Gastrocnemius medialis (tissue), 4 donors: ENCODE measurements around the gene FYCO1. TPM values are rescaled to one million over a fixed set of nuclear protein-coding genes. Genes with fewer than 3 reads are reported as not detected.

Experiments used
- ATAC-seq, 2 donors: fragments of 150-250 bp; one replicate each; pipeline ENCODE4 v1.9.1; 2016
- DNase-seq, 2 donors: peaks; one replicate each; pipeline ENCODE4 v3.0.0-alpha.2; 2019
- H3K27ac ChIP-seq, 4 donors: fragments of 200-600 bp; sonication (generic); 1 replicate in 1 of 4; 2 replicates in 3 of 4; pipeline ENCODE4 v1.5.1; 2016 to 2018; ENCODE audit warnings: mild to moderate bottlenecking in 2 of 4, moderate library complexity in 1 of 4
- H3K27me3 ChIP-seq, 3 donors: fragments of 200-600 bp; sonication (generic) in 2 of 3; 1 replicate in 1 of 3; 2 replicates in 2 of 3; pipeline versions ENCODE4 v1.5.1 to v1.6.0; 2016 to 2019; ENCODE audit warnings: mild to moderate bottlenecking in 1 of 3, moderate library complexity in 1 of 3
- H3K36me3 ChIP-seq, 2 donors: fragments of 200-600 bp; sonication (generic) in 1 of 2; one replicate each; pipeline ENCODE4 v1.5.1; 2017 to 2018
- H3K4me1 ChIP-seq, 2 donors: fragments of 200-600 bp; sonication (generic) in 1 of 2; one replicate each; pipeline ENCODE4 v1.5.1; 2016 to 2017; ENCODE audit warnings: mild to moderate bottlenecking in 2 of 2
- H3K4me3 ChIP-seq, 4 donors: fragments of 200-600 bp; sonication (generic) in 3 of 4; 1 replicate in 1 of 4; 2 replicates in 3 of 4; pipeline ENCODE4 v1.5.1; 2016 to 2019; ENCODE audit warnings: mild to moderate bottlenecking in 2 of 4
- H3K9me3 ChIP-seq, 3 donors: fragments of 200-600 bp; sonication (generic) in 2 of 3; 1 replicate in 1 of 3; 2 replicates in 2 of 3; pipeline ENCODE4 v1.5.1; 2016 to 2019
- POLR2A ChIP-seq, 2 donors: fragments of 450-650 bp; IDR thresholded peaks; one replicate each; pipeline ENCODE4 v1.6.1; 2017; ENCODE audit warnings: antibody characterized with exemption in 2 of 2, mild to moderate bottlenecking in 2 of 2, moderate library complexity in 2 of 2
- in situ Hi-C, 4 donors: fragments of 200-750 bp; cut with MboI; loops; one replicate each; pipeline versions ENCODE4 v1.15.0 to v1.8.0; 2017; ENCODE audit warnings: low sequenced_read_pairs in 4 of 4
- intact Hi-C: fragments of 100-400 bp; cut with DNase I; formaldehyde crosslinking; loops from one replicate; pipeline ENCODE4 v1.15.1; 2023; ENCODE audit warnings: low total_unique reads
- total RNA-seq, 4 donors: library from RNA; depleted of rRNA; stranded (reverse); fragments of >200 nt; gene quantifications; one replicate each; pipeline versions ENCODE4 v1.1.0 to v1.2.3, GENCODE V29; 2016
- TF ChIP-seq, protein P1 (sequence below), 5 experiments: fragments of 450-650 bp in 3 of 5; fragments of 200-600 bp in 2 of 5; sonication (generic) in 2 of 5; IDR thresholded peaks in 4 of 5; conservative IDR thresholded peaks in 1 of 5; 1 replicate in 4 of 5; 2 replicates in 1 of 5; pipeline ENCODE4 v1.5.1; 2016 to 2019; ENCODE audit warnings: antibody characterized with exemption in 5 of 5, mild to moderate bottlenecking in 3 of 5, moderate library complexity in 3 of 5

FYCO1 gene
- total RNA-seq, 4 donors from 2014 or later, result 47.4 to 99.8 (median 84.2) TPM

DNA sequence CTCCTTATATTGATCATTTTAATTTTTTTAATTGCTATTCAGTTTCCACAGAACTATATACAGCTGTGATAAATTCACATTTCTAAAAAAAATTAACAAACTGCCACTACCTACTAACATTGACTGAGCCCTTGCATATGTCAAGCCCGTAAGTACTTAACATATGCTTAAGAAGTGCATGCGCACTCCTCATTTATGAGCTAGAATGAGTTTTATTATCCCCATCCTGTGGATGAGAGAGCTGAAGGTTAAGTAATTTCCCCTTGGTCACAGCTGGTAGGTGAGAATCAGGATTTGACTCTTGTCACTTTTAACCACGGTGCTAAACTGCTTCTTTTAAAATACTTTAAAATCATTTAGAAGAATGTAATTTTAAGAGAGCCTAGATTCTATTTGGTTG lies 26.5 kb downstream of the FYCO1 start:
- DNase-seq (no peak), ATAC-seq (no peak)
- intact Hi-C loops, result no loop called here
- H3K36me3 ChIP-seq, result peaks cover 0 to 82% of the 10 kb centered on the region in 2 donors
- in situ Hi-C loops, result no loop called here
- no peaks in the 10 kb centered on the region for H3K27me3 ChIP-seq
- peaks cover 36 to 77% of the 10 kb centered on the region in 2 donors for H3K4me1 ChIP-seq
- TF ChIP-seq, protein P1, sequence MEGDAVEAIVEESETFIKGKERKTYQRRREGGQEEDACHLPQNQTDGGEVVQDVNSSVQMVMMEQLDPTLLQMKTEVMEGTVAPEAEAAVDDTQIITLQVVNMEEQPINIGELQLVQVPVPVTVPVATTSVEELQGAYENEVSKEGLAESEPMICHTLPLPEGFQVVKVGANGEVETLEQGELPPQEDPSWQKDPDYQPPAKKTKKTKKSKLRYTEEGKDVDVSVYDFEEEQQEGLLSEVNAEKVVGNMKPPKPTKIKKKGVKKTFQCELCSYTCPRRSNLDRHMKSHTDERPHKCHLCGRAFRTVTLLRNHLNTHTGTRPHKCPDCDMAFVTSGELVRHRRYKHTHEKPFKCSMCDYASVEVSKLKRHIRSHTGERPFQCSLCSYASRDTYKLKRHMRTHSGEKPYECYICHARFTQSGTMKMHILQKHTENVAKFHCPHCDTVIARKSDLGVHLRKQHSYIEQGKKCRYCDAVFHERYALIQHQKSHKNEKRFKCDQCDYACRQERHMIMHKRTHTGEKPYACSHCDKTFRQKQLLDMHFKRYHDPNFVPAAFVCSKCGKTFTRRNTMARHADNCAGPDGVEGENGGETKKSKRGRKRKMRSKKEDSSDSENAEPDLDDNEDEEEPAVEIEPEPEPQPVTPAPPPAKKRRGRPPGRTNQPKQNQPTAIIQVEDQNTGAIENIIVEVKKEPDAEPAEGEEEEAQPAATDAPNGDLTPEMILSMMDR (IDR thresholded peaks at IDR 0.05 in 4 of 5, conservative IDR thresholded peaks at IDR 0.05 in 1 of 5), result no peak
- no peak for TF ChIP-seq POLR2A (IDR thresholded peaks at IDR 0.05)
- H3K4me3 ChIP-seq, result no peak overlapping the region
- H3K9me3 ChIP-seq, result no peaks in the 10 kb centered on the region
- peak overlapping the region; percentile 73 to 100 (median 98) for H3K27ac ChIP-seq

GRCh38 chr3:45968706-45969105 lies 26.9 kb downstream of the FYCO1 start:
- TF ChIP-seq, protein P1 (IDR thresholded peaks at IDR 0.05 in 4 of 5, conservative IDR thresholded peaks at IDR 0.05 in 1 of 5), result no peak
- no peak for TF ChIP-seq POLR2A (IDR thresholded peaks at IDR 0.05)
- Histone ChIP-seq H3K36me3 (peaks cover 0 to 82% of the 10 kb centered on the region in 2 donors), H3K27me3 (no peaks in the 10 kb centered on the region), H3K4me3 (no peak overlapping the region), H3K27ac (peak overlapping the region; percentile 73 to 100 (median 98)), H3K4me1 (peaks cover 36 to 73% of the 10 kb centered on the region in 2 donors), H3K9me3 (no peaks in the 10 kb centered on the region)
- DNase-seq (no peak), ATAC-seq (no peak)
- intact Hi-C loops (no loop called here), in situ Hi-C loops (no loop called here)

DNA sequence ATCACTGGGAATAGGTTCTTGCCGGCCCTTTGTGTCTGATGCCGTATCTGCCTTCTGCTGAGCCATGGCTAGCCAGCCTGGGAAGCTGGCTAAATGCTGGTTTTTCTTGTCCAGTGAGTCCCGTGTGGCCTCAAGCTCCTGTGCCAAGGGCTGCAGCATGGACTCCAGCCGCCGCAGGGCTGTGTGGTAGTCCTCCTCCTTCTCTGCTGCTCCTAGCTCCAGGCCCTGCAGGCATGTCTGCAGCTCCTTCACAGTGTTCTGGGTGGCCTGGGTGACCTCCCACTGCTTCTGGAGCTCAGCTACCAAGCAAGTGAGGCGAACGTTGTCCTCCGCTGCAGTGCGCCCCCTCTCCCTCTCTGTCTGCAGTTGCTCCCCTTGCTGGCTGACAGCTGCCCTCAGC lies 27.5 kb downstream of the FYCO1 start:
- DNase-seq, result no peak
- Histone ChIP-seq H3K27ac (peak overlapping the region; percentile 57 to 100 (median 98)), H3K9me3 (no peaks in the 10 kb centered on the region), H3K27me3 (no peaks in the 10 kb centered on the region), H3K4me1 (peaks cover 36 to 71% of the 10 kb centered on the region in 2 donors), H3K4me3 (no peak overlapping the region), H3K36me3 (peaks cover 0 to 82% of the 10 kb centered on the region in 2 donors)
- no peak for TF ChIP-seq POLR2A (IDR thresholded peaks at IDR 0.05)
- TF ChIP-seq, protein P1 (IDR thresholded peaks at IDR 0.05 in 4 of 5, conservative IDR thresholded peaks at IDR 0.05 in 1 of 5), result no peak
- peak in 1 of 2 donors; percentile 2 for ATAC-seq
- intact Hi-C loops (no loop called here), in situ Hi-C loops (no loop called here)

DNA sequence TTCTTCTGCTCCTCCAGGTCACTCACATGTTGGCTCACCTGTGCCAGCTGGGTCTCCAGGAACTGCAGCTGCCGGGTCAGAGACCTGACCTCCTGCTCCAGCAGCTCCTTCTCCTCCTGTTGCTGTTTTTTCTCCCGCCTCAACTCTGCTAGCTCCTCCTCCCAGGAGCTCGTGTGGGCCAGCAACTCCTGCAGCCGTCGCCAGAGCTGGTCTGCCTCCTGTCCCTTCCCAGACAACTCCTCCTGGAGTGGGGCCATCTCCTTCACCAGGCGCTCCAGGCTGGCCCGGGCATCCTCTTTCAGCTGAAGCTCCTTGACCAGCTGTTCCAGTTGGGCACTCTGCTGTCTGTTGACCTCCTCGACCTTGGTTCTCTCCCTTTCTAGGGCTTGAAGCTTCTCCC lies 27.9 kb downstream of the FYCO1 start:
- H3K27me3 ChIP-seq, result no peaks in the 10 kb centered on the region
- DNase-seq, result peak; percentile 82 to 92
- peak; percentile 55 to 77 for ATAC-seq
- intact Hi-C loops (no loop called here), in situ Hi-C loops (no loop called here)
- H3K4me1 ChIP-seq, result peaks cover 36 to 69% of the 10 kb centered on the region in 2 donors
- no peak overlapping the region for H3K4me3 ChIP-seq
- no peak for TF ChIP-seq POLR2A (IDR thresholded peaks at IDR 0.05)
- TF ChIP-seq, protein P1 (IDR thresholded peaks at IDR 0.05 in 4 of 5, conservative IDR thresholded peaks at IDR 0.05 in 1 of 5), result no peak
- peaks cover 0 to 86% of the 10 kb centered on the region in 2 donors for H3K36me3 ChIP-seq
- no peaks in the 10 kb centered on the region for H3K9me3 ChIP-seq
- peak overlapping the region; percentile 57 to 100 (median 98) for H3K27ac ChIP-seq
